Osteocyte (in vitro differentiated cells): ENCODE results near the gene NIT2. TPM values are rescaled to one million over a fixed set of nuclear protein-coding genes. Genes with fewer than 3 reads are reported as not detected.
A peak's percentile ranks its signal among the peaks of the same experiment; 100 is the strongest.

Experiments
- DNase-seq: peaks from one replicate; pipeline ENCODE4 v3.0.0; 2021; ENCODE audit warnings: mixed read lengths; ENCODE audit not compliant: unreplicated experiment; ENCODE audit errors: extremely low spot score
- H3K27ac Mint-ChIP-seq: one replicate; pipeline ENCODE4 v1.8.0; 2021; ENCODE audit warnings: mild to moderate bottlenecking, mixed read lengths; ENCODE audit not compliant: unreplicated experiment
- H3K27me3 Mint-ChIP-seq: one replicate; pipeline ENCODE4 v1.8.0; 2021; ENCODE audit warnings: mixed read lengths; ENCODE audit not compliant: unreplicated experiment
- H3K36me3 Mint-ChIP-seq: one replicate; pipeline ENCODE4 v1.8.0; 2021; ENCODE audit warnings: mixed read lengths; ENCODE audit not compliant: unreplicated experiment
- H3K4me1 Mint-ChIP-seq: one replicate; pipeline ENCODE4 v1.8.0; 2021; ENCODE audit warnings: mixed read lengths; ENCODE audit not compliant: unreplicated experiment
- H3K4me3 Mint-ChIP-seq: one replicate; pipeline ENCODE4 v1.8.0; 2021; ENCODE audit warnings: mild to moderate bottlenecking, moderate library complexity, mixed read lengths; ENCODE audit not compliant: unreplicated experiment
- H3K9me3 Mint-ChIP-seq: one replicate; pipeline ENCODE4 v1.8.0; 2021; ENCODE audit warnings: mixed read lengths; ENCODE audit not compliant: unreplicated experiment
- total RNA-seq: library from RNA; stranded (reverse); gene quantifications from 2 replicates; pipeline ENCODE4 v1.2.1, GENCODE V29; 2021
- TF ChIP-seq, protein P1 (sequence below): fragments of 200-600 bp; sonication (generic); IDR thresholded peaks from 2 replicates; pipeline ENCODE4 v1.5.0; 2021; ENCODE audit warnings: antibody characterized with exemption, mild to moderate bottlenecking, moderate library complexity

Gene NIT2
- total RNA-seq, 1 donor from 2014 or later: 46.3 TPM

GRCh38 chr3:100374521-100374920 lies 40.0 kb downstream of the NIT2 start:
- no peak for DNase-seq
- H3K27ac Mint-ChIP-seq: no peak overlapping the region
- no peaks in the 10 kb centered on the region for H3K4me1 Mint-ChIP-seq
- no peaks in the 10 kb centered on the region for H3K27me3 Mint-ChIP-seq
- H3K9me3 Mint-ChIP-seq: no peaks in the 10 kb centered on the region
- peaks cover 46% of the 10 kb centered on the region for H3K36me3 Mint-ChIP-seq
- H3K4me3 Mint-ChIP-seq: no peak overlapping the region
- TF ChIP-seq, protein P1, sequence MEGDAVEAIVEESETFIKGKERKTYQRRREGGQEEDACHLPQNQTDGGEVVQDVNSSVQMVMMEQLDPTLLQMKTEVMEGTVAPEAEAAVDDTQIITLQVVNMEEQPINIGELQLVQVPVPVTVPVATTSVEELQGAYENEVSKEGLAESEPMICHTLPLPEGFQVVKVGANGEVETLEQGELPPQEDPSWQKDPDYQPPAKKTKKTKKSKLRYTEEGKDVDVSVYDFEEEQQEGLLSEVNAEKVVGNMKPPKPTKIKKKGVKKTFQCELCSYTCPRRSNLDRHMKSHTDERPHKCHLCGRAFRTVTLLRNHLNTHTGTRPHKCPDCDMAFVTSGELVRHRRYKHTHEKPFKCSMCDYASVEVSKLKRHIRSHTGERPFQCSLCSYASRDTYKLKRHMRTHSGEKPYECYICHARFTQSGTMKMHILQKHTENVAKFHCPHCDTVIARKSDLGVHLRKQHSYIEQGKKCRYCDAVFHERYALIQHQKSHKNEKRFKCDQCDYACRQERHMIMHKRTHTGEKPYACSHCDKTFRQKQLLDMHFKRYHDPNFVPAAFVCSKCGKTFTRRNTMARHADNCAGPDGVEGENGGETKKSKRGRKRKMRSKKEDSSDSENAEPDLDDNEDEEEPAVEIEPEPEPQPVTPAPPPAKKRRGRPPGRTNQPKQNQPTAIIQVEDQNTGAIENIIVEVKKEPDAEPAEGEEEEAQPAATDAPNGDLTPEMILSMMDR: no peak

DNA sequence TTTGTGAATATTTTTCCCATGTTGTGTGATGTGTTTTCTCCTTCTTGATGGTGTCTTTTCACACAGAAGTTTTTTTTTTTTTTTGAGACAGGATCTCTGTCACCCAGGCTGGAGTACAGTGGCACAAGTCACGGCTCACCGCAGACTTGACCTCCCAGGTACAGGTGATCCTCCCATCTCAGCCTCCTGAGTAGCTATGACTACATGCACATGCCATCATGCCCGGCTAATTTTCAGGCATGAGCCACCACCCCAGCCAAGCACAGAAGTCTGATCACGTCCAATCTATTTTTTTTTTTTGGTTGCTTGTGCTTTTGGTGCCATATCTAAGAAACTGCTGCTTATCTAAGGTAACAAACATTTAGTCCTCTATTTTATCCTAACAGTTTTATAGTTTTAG lies 41.7 kb downstream of the NIT2 start:
- Mint-ChIP-seq H3K9me3 (no peaks in the 10 kb centered on the region), H3K4me1 (no peaks in the 10 kb centered on the region), H3K27me3 (no peaks in the 10 kb centered on the region), H3K36me3 (peaks cover 51% of the 10 kb centered on the region), H3K4me3 (no peak overlapping the region), H3K27ac (no peak overlapping the region)
- TF ChIP-seq, protein P1: no peak
- no peak for DNase-seq

GRCh38 chr3:100384733-100385525 lies 50.4 kb downstream of the NIT2 start:
- peaks cover 31% of the 10 kb centered on the region for H3K36me3 Mint-ChIP-seq
- TF ChIP-seq, protein P1: no peak
- no peak for DNase-seq
- peak overlapping the region; percentile 82 for H3K27ac Mint-ChIP-seq
- H3K27me3 Mint-ChIP-seq: no peaks in the 10 kb centered on the region
- H3K9me3 Mint-ChIP-seq: peaks cover 9% of the 10 kb centered on the region
- H3K4me3 Mint-ChIP-seq: no peak overlapping the region
- peaks cover 44% of the 10 kb centered on the region for H3K4me1 Mint-ChIP-seq

- peaks cover 9% of the 10 kb centered on the region for H3K9me3 Mint-ChIP-seq
- no peak overlapping the region for H3K4me3 Mint-ChIP-seq
- H3K27me3 Mint-ChIP-seq: no peaks in the 10 kb centered on the region
- H3K4me1 Mint-ChIP-seq: peaks cover 44% of the 10 kb centered on the region
- H3K27ac Mint-ChIP-seq: peak overlapping the region; percentile 82
- peaks cover 21% of the 10 kb centered on the region for H3K36me3 Mint-ChIP-seq
- no peak for DNase-seq
- TF ChIP-seq, protein P1: no peak
These were observed 52.0 kb downstream of the NIT2 start for GRCh38 chr3:100386437-100387074.

DNA sequence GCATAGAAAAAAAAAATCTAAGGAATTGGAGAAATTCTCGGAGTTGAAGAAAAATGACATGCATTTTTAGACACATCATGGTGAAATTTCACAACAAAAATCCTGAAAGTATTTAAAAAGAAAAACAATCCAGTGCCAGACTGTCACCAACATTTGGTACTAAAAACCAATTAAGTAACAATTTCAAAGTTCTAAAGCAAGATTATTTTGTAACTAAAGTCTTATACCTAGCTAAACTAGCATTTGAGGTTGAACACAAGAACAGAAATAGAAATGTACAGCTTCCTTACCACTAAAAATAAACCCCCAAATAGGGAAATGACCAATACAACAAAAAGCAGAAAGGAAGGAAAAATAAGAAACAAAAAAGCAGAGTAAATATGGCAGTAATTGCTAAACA lies 54.5 kb downstream of the NIT2 start:
- Mint-ChIP-seq H3K4me1 (peaks cover 41% of the 10 kb centered on the region), H3K4me3 (no peak overlapping the region), H3K9me3 (peaks cover 9% of the 10 kb centered on the region), H3K27ac (no peak overlapping the region), H3K36me3 (peaks cover 16% of the 10 kb centered on the region), H3K27me3 (no peaks in the 10 kb centered on the region)
- no peak for DNase-seq
- TF ChIP-seq, protein P1: no peak
